GM21423 (cell line): ENCODE data around the gene EMX2.

Experiments
- ATAC-seq: cut with Tn5 transposase; IDR thresholded peaks from one replicate; pipeline ENCODE4 v1.9.1; 2021; ENCODE audit warnings: mild to moderate bottlenecking, moderate library complexity; ENCODE audit not compliant: unreplicated experiment

The EMX2 gene

GRCh38 chr10:117531371-117532002 lies 11.1 kb upstream of the EMX2 start:
- ATAC-seq, result no peak

- no peak for ATAC-seq
These were observed 10.6 kb upstream of the EMX2 start for GRCh38 chr10:117532003-117532385.

- no peak for ATAC-seq
These were observed 10.0 kb upstream of the EMX2 start for GRCh38 chr10:117532451-117533107.

GRCh38 chr10:117533507-117534281 lies 8.9 kb upstream of the EMX2 start:
- ATAC-seq, result no peak

DNA sequence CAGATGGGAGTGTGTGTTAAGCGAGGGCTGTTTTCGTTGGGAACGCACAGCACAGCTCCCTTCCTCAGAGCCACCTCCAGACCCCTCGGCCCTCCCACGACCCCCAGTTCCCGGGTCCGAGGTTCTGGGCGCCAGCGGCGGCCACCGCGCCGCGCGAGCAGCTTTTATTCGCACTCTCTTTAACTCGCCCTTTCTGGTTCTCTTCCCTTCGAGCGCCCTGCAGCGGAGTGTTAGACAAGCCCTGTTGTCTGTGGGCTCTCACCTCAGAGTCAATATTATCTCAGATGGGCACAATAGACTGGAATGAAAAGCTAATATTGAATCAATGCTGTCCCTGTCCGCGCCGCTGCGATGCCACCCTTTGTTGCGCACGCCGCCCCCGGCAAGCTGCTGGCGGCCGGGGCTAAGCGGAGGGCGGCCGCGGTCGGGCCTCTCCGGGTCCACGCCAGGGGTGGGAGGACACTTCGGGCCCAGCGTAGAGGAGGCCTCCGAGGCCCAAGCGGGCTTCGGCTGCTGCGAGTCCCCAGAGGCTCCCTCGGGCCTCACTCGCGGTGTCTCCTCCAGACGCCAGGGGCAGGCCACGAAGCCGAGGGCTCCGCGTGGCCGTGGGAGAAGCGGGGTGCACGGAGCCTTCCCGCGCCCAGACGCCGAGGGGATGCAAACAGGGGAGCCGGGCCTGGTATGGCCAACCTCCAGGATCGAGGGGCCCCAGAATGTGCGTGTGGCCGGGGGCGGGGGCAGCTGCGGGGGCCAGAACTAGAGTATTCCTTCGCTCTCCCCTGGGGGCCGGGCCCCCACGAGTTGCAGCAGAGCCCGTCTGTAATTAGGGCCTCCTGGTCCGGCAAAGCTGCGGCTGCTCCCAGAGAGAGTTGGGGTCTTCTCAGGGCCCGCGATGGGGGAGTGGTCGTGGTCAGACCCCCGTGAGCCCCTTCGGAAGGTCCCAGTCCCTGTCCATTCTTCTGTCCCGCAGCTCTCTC lies 7.9 kb upstream of the EMX2 start:
- ATAC-seq, result no peak

- ATAC-seq, result no peak
These were observed 7.1 kb upstream of the EMX2 start for GRCh38 chr10:117535298-117536071.

DNA sequence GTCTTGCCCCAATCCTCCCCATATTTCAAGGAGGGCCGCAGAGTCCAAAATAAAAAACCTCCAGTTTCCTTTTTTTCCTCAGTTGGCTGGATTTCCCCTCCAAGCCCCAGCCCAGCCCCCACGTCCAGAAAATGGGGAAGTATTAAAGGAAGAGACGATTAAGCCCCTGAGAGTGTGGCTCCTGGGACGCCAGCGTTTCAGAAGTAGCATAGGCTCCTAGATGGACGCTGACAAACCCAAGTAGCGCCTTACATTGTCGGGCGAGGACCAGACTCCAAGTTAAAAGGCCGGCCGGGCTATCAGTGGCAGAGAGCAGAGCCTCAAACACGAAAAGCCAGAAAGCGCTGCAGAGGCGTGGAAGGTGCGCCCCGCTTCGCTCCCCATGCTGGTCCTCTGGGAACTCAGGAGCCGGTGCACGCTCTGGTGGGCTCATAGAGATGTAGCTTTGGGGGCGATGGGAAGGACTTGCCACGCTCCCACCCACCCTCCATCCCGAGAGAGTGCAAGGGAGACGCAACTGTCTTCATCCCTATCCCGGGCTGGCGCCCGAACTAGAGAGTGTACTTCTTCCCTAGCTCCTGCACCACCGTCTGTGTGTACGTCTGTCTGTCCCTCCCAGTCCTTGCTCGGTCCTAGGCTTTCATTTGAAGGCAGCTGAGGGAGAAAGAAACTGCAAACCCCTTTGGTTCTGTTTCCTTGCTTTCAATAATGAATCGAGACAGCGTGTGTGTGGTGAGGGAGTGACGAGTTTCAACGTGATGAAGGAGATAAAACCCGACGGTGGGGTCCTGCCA lies 6.3 kb upstream of the EMX2 start:
- ATAC-seq, result no peak

DNA sequence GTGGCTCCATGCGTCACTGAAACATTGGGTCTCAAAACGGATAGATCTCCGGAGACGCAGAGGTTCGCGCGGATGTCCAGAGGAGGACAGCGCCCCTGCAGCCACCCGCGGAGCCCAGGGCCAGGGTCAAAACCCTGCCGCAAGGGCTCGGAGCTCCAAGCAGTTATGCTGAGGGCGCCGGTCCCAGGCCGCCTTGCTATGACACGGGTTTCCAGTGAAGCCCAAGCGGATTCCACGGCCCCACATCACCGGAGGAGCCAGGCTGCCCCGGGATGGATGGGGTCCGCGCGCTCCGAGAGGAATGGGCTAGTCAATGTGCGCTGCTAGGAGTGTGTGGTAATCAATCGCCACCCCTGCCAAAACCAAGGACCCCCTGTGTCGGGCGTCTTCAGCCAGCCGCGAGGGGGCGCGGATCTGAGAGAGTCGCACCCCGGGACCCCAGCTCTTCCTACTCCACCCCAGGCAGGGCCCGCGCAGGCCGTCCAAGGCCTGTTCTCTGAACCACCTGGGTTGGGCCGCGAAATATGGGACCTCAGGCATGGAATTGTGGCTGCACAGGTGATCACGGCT lies 5.6 kb upstream of the EMX2 start:
- no peak for ATAC-seq

- no peak for ATAC-seq
These were observed 5.1 kb upstream of the EMX2 start for GRCh38 chr10:117537436-117537903.

GRCh38 chr10:117537904-117538524 lies 4.5 kb upstream of the EMX2 start:
- no peak for ATAC-seq

GRCh38 chr10:117539361-117539773 lies 3.2 kb upstream of the EMX2 start:
- no peak for ATAC-seq

DNA sequence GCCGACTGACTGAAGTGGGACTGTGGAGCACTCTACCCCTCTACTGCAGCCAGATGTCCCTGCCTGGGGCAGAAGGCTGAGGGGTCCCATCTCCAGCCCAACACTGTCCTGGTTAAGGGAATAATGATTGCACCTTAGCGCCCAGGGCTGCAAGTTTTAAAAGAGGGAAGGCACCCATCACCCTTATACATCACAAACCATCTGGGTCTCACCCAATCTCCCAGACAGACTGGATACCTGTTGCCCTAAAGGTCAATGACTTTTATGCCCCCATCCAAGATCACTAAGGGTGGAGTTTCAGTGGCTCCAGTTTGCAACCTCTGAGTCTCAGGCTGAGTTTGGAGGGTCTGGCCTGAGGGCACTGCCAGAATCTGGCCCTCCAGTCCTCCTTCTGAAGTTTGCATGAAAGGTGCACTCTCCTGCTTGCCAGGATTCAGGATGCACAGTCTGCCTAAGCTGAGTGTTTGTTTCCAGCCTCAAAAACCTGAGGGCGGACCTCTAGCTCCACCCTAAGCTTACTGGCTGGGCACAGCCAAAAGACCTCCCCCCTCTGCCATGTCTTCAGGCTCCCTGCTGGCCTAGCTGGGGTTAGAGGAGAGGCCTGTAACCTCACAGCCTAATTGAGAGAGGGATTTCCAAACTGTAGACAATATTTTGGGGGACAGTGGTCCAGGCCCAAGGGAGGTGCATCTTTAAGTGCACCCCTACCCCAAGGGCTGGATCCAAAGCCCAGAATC lies 2.5 kb upstream of the EMX2 start:
- ATAC-seq, result no peak

DNA sequence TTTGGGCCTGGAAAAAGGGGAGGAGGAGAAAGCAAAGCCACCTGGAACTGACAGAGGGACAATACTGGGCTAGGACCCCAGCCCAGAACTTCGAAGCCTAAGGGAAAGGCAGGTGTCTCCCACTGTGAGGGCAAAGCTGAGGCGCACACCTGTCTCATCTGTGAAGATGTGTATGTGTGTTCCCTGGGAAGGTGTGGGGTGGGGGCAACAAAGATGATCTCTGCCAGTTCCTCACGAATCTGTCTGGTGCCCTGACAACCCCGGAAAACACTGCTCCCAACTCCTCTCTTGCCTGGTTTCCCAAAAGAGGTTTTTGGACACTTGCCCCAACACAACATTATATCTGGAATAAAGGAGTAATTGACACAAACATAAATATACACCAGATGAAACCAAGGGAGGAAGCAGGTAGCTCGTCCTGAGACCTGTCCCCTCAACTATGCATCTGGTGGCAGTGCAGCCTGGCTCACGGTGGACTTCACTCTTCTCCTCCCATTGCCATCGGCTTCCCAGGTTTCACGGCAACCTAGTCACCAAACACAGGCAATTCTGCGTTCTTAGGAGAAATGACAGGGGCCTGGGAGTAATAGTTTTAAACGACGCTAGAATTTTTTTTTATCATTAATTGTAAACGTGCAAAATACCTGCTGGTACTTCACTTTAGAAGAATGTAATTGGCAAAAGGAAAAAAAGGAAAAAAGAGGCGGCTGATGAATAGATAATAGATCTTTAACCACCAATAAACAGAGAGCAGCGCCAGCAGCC lies 1.7 kb upstream of the EMX2 start:
- ATAC-seq, result no peak

DNA sequence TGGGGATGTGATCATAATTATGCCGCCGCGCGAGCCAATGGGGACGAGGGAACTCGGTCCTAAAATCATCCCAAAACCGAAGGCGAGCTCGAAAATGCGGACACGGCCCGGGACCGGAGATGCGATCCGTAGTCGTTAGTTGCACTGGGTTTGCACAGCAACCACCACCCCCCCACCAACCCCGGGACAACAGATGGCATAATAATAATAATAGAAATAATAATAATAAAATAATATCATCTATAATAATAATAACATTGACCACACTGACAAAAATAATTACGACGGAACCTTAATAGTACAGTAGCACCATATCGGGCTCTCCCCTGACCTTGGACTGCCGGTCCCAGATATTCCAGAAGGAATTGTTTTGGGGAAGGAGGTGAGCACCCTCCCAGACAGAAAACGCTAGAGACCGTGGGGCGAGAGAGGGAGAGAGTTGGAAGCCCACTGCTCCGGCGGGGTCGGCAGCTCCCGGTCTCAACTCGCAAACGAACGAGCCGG lies 1.1 kb upstream of the EMX2 start:
- no peak for ATAC-seq

DNA sequence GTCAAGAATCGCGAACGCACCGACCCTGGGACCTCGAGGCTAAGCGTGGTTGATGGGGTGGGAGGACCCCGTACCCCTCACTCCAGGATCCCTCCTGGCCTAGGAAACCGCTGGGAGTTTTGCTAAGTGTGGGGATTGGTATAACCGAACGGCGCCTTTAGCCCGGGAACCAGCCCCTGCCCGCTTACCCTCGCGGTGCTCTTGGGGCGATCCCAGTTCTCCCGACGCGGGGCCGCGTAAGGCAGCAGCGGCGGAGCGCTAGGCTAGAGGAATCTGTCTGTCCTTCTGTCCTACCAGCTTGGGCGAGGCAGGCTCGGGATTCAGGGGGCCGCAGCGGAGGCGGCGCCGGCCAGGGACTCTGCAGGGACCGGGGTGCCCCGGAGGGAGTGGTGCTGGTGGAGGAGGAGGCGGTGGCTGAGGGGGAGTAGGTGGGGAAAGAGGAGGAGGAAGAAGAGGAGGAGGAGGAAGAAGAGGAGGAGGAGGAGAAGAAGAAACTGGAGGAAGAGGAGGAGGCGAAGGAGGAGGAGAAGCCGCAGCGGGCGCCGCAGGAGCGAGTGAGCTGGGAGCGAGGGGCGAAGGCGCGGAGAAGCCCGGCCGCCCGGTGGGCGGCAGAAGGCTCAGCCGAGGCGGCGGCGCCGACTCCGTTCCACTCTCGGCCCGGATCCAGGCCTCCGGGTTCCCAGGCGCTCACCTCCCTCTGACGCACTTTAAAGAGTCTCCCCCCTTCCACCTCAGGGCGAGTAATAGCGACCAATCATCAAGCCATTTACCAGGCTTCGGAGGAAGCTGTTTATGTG lies 439 bp upstream of the EMX2 start:
- no peak for ATAC-seq
